Stimulated activated CD8-positive, alpha-beta memory T cell treated with anti-CD3 and anti-CD28 coated beads, Interleukin-4, amount 100 ng/mL, for 1 hour (primary cell): Measurements from ENCODE around the gene EPHB1.
"Not testable (repeated sequence)": the region's sequence is repeated elsewhere in the genome, so short reads cannot be mapped to it uniquely, and the experiment has no call there.

Experiments used
- DNase-seq, 2 donors: peaks; one replicate each; pipeline ENCODE4 v3.0.0-alpha.2; 2020; ENCODE audit warnings: low read depth in 2 of 2, low spot score in 1 of 2

EPHB1 gene

GRCh38 chr3:135034891-135035440 is 239.9 kb downstream of the EPHB1 start:
- no peak for DNase-seq

DNA sequence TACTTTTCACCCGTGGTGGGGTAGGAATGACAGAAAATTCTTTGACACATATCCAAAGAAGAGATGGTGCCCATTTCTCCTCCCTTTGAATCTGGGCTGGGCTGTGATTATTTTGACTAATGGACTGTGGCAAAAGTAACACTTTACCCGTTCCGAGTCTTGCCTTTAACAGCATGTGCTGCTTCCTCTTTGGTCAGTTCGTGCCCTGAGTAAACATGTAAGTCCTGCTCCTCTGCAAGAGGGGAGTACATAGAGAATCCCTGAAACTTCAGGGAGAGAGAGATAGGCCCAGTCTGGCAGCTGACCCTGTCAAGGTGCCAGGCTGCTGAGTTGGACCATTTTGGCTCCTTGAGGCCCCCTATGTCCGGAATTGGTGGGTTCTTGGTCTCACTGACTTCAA is 243.1 kb downstream of the EPHB1 start:
- no peak for DNase-seq

GRCh38 chr3:135039536-135039935 is 244.5 kb downstream of the EPHB1 start:
- DNase-seq, result not testable (repeated sequence)

GRCh38 chr3:135040321-135041240 is 245.5 kb downstream of the EPHB1 start:
- no peak for DNase-seq

DNA sequence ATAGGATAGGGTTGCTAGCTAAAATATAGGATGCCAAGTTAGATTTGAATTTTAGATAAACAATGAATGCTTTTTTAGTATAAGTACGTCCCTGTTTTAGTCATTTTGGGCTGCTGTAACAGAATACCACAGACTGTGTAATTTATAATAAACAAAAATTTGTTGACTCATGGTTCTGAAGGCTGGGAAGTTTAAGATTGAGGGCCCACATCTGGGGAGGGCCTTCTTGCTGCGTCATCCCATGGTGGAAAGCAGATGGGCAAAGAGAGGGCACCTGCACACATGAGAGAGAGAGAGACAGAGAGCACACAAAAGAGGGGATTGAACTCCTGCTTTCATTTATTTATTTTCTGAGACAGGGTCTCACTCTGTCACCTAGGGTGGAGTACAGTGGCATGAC is 246.5 kb downstream of the EPHB1 start:
- DNase-seq, result no peak

DNA sequence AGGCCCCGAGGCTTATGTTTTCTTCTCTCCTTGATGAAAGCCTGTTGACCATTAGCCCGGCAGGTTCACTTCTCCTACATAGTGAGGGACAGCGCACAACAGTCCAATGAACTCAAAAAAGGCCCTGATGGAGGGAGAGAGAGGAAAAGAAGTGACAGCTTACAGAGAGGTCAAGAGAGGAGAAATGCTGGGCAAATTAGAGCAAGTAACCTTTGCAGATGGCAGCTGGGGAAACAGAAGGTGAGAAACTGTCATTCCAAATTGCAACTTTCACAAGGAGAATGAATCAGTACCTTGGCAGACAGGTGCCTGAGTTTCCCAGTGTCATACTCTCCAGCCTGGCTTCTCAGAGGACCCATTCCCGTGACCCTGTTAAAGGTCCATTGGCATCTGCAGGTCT is 252.0 kb downstream of the EPHB1 start:
- no peak for DNase-seq

DNA sequence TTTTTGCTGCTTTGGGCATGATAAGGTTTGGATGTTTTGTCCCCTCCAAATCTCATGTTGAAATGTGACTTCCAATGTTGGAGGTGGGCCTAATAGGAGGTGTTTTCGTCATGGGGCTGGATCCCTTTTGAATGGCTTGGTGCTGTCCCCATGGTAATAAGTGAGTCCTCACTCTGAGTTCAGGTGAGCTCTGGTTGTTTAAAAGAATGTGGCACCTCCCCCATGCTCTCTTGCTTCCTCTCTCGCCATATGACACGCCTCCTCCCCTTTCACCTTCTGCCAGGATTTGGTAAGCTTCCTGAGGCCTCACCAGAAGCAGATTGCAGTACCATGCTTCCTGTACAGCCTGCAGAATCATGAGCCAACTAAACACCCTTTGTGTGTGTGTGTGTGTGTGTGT is 255.5 kb downstream of the EPHB1 start:
- DNase-seq, result no peak

DNA sequence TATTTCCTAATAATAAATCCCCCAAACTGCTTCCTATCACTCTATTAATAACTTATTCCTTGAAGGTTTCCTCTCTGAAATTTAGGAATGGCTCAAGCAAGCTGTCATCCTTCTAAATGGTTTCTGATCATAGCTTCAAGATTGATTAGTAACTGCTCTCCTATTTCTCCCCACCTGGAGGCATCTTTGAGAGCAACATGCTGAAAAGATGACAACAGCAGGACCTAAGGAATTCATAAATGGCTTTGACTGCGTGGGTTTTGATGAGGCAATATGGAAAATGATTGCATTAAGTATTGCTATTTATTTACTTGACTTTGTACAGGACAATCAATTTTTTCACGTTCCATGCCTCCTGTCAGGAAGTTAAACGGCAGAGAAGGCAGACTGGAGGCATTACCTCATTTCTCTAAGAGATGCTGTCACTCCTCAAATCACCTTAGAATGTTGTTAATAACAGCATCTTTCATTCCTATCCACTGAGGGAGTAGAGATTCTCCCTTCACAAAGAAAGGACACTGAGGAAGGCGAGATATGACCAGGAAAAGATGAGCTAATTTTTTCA is 256.4 kb downstream of the EPHB1 start:
- no peak for DNase-seq

DNA sequence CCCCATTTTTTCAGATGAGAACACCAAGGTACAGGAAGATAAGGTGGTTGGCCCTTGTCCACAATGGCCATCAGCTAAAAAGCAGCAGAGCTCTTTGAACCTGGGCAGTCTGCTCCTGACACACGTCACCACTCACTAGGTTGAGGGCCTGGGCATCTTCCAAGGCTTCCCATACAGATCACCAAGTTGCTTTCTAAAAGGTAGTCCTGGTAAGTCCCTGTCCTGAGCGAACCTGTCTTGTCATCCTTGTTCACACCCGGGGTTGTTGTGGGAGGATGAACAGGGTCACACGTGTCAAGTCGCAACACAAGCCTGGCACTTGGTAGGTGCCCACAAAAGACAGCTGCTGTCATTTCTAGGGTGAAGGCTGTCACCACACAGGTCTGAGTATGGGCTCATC is 260.4 kb downstream of the EPHB1 start:
- DNase-seq, result no peak

DNA sequence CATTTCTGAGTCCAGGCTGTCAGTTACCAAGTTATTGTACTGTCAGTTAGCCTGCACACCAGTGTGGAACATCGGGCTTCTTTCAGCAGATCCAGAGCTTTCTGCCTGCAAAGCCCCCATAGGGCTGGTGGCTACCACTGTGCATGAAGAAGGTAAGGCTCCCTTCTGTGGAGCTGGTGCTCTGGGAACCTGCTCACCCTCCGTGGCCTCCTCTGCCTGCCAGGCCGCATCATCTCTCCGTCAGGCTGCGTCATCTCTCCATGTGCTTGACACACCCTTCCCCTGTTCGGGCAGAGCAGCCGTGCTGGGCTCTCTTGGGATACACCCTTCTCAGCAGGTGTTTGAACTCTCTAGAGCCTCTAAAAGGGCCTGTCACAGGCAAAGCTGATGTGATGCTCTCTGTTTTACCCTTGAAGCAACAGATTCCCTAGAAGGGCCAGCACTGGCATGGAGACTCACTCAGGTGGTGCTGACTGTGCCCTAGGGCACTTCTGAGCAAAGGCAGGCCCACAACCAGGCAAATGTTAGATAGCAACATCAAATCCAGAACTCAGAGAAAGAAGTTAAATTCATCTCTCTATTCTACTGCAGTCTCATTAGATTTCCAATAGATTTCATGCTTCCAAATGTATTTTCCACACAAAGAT is 261.1 kb downstream of the EPHB1 start:
- no peak for DNase-seq

DNA sequence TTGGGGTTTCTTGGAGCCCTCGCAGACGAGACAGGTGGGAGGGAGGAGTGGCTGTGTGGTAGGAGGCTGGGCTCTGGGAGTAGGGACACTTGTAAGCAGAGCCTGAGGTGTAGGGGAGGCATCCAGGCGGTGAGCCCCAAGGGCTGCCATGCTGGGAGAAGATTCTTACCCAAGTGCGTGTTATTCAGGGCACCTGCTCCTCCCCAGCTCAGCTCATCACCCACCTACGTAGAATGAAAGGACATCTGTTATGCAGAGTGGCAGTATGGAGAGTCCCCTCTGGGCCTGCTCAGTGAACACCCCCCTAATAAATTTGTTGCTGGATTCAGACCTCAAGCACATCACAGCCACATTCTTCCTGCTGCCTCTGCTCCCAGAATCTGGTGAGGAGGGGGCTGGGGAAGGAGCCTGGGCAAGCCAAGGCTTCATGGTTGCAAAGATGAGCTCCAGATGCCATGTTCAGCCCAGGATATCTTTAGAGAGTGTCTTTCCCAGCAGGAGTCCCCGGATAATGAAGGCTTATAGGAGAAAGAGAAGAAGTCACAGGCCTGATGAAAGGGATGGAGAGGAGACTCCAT is 261.8 kb downstream of the EPHB1 start:
- no peak for DNase-seq

DNA sequence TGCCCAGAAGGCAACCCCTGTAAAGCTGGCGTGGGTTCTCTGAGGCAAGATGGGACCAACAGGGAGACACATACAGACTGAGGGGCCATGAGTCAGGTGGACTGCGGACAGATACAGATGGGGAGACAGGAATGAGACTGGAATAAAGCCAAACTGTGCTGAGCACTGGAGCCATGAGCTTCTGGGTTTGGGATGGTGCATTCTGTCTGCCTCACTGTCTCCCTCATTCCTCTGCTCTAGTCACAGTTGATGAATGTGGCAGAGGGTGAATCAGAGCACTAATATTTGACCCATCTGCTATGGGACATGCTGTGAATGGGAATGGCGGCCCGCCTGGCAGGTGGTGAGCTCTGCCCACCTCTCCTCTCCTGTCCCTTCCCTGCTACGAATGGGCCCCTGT is 262.9 kb downstream of the EPHB1 start:
- no peak for DNase-seq

- no peak for DNase-seq
These were observed 264.5 kb downstream of the EPHB1 start for GRCh38 chr3:135059580-135059979.

GRCh38 chr3:135066844-135067727 is 272.0 kb downstream of the EPHB1 start:
- DNase-seq, result not testable (repeated sequence)

DNA sequence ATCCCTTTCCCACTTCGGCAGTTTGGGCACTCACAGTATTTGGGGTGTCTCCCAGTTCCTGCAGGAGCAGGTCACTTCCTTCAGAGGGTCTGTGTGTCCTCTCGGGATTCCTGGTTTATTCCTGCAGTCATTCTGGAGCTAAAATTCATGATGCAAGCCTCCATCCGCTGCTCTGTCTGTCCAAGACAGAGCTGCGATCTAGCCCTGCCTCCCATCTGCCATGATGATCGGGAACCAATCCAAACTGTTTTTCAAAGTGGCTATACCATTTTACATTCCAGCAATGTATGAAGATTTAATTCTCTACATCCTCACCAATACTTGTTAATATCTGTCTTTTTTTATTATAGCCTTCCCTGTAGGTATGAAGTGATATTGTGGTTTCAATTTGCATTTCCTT is 273.0 kb downstream of the EPHB1 start:
- no peak for DNase-seq

DNA sequence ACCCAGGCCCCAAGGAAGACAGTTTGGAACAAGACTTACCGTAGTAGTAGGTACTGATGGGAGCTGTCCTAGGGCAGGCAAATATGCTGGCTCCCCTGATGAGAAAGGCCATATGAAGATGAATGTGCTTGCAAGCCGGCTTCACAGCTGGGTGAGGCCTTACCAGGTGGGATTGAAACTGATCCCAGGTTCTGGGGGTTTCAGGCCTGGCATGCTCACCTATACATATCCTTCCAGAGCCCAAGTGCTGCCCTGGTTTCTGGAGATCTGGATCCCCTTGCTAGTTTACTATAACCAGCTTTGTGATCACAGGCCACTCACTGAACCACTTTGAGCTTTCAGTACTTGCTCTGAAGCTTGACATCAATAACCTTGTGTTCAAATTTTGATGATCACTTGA is 274.3 kb downstream of the EPHB1 start:
- DNase-seq, result no peak

DNA sequence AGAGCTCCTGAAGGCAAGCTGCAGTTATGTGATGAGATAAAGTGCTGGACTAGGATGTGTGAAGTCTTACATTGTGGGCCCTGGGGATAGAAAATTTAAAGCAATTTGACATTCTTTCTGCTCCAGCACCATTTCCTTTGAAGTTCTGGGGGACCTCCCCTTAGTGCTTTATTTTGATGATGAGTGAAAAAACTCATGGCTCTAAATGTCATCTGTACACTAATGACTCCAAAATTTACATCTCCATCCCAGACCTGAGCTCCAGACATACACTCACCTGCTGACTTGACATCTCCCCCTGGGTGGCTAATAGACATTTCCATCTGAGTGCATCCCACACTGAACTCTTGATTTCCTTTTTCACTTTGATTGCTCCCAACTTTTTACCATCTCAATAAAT is 276.4 kb downstream of the EPHB1 start:
- no peak for DNase-seq

DNA sequence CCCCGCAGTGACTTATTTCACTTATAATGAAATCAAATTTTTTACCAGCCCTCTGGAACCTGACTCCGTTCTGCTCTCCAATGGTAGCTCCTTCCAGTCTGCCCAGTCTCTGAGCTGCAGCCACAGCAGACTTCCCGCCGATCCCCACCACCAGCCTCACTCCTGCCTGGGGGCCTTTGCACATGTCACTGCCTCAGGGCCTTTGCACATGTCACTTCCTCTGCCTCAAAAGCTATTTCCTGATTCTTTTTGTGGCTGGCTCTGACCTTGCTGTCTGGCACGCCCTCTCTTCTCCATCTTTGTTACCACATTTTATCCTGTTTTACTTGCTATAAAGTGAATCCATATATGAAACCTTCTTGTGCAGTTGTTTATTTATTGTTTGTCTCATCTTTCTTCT is 277.4 kb downstream of the EPHB1 start:
- DNase-seq, result no peak

- no peak for DNase-seq
These were observed 280.1 kb downstream of the EPHB1 start for GRCh38 chr3:135075157-135075556.

- no peak for DNase-seq
These were observed 281.3 kb downstream of the EPHB1 start for GRCh38 chr3:135076341-135076740.

GRCh38 chr3:135077186-135077585 is 282.1 kb downstream of the EPHB1 start:
- no peak for DNase-seq
